Measurements from ENCODE around the gene SERPINB1.

DNA sequence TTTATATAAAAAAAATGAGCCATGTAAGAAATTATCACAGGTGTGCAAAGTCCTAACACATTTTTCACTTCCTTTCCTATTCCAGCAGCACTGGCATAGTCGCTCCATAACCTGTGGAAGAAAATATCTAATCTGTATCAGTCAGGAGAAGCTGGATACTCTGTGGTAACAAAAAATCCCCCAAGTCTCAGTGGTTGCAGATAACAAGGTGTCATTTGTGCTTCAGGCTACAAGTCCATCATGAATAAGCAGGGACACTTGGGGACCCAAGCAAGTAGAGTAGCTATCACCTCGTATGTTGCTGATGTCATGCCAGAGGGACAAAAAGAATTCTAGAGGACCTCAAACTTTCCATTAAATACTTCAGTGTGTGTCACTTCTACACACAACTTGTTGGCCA, 30.3 kb upstream of the SERPINB1 start:
- TF ChIP-seq CTCF (IDR thresholded peaks at IDR 0.05) (no peak), POLR2A (IDR thresholded peaks at IDR 0.05) (no peak)
